ENCODE measurements around the gene MLXIP. TPM values are rescaled to one million over a fixed set of nuclear protein-coding genes. Genes with fewer than 3 reads are reported as not detected.

MLXIP gene
- total RNA-seq, 4 donors from 2014 or later: 99.5 to 302 (median 151) TPM

DNA sequence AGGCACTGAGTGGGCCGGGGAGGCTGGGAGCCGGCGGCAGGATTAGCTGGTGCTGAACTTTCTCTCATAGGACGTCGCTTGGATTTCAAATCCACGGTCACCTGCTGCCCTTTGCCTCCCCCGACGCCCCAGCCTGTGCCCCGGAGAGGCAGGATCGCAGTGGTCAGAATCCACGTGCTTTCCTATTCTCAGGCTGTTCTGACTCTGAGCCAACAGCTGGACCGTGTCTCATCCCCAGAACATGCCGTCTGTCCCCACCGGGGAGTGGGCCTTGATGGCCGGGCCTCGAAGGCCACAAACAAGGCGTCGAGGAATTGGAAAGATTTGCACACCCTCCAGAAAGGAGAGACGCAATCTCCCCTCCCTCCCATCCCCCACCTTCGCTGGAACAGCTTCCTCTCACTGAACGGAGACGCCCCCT lies 18.5 kb upstream of the MLXIP start:
- no peaks in the 10 kb centered on the region for H3K36me3 ChIP-seq
- intact Hi-C loops (cut with DNase I; ENCODE audit: low total_unique reads) (no loop called here), in situ Hi-C loops (cut with MboI; ENCODE audit: low pct_ligation_motif_present in 1 of 4, low pct_unique_long_range_greater_than_20kb in 1 of 4, low sequenced_read_pairs in 3 of 4) (no loop called here)
- H3K4me3 ChIP-seq: no peak overlapping the region
- TF ChIP-seq POLR2AphosphoS5 (IDR thresholded peaks at IDR 0.05): no peak
- TF ChIP-seq, protein P1, sequence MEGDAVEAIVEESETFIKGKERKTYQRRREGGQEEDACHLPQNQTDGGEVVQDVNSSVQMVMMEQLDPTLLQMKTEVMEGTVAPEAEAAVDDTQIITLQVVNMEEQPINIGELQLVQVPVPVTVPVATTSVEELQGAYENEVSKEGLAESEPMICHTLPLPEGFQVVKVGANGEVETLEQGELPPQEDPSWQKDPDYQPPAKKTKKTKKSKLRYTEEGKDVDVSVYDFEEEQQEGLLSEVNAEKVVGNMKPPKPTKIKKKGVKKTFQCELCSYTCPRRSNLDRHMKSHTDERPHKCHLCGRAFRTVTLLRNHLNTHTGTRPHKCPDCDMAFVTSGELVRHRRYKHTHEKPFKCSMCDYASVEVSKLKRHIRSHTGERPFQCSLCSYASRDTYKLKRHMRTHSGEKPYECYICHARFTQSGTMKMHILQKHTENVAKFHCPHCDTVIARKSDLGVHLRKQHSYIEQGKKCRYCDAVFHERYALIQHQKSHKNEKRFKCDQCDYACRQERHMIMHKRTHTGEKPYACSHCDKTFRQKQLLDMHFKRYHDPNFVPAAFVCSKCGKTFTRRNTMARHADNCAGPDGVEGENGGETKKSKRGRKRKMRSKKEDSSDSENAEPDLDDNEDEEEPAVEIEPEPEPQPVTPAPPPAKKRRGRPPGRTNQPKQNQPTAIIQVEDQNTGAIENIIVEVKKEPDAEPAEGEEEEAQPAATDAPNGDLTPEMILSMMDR (IDR thresholded peaks at IDR 0.05): no peak
- TF ChIP-seq EP300 (IDR thresholded peaks at IDR 0.05; ENCODE audit: low read depth): no peak
- TF ChIP-seq POLR2A (IDR thresholded peaks at IDR 0.05): no peak
- WGBS, 2 donors (ENCODE audit: low coverage in 1 of 2): 63 to 68% methylated on average over 10 to 22 of the region's 22 CpGs
- DNase-seq: no peak
- H3K9me3 ChIP-seq: no peaks in the 10 kb centered on the region
- no peaks in the 10 kb centered on the region for H3K27me3 ChIP-seq
- peak overlapping the region; percentile 67 to 92 (median 88) for H3K27ac ChIP-seq
- peaks cover 33 to 57% (median 46%) of the 10 kb centered on the region in 4 donors for H3K4me1 ChIP-seq

DNA sequence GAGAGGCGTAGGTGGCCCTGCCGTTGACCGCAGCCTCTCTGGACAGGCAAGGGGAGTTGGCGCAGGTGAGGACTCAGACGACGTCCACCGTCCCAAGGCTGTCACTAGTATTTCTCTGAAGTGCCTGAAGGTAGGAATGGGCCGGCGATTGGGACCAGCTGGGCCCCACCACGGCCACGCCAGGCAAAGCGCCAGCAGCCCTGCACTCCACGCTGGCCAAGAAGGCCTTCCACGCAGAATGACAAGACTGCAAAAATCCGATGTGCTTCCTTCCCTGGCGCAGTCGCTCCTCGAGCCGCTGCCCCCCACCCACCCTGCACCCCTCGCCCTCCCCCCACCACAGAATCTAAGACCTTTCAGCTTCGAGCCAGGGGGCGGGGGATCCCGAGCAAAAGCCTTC lies 17.3 kb upstream of the MLXIP start:
- 93 to 97% methylated on average over 8 to 12 of the region's 23 CpGs for WGBS, 2 donors (ENCODE audit: low coverage in 1 of 2)
- Histone ChIP-seq H3K27ac (peak overlapping the region; percentile 87 to 92 (median 90)), H3K27me3 (no peaks in the 10 kb centered on the region), H3K36me3 (no peaks in the 10 kb centered on the region), H3K4me3 (no peak overlapping the region), H3K4me1 (peaks cover 37 to 65% (median 47%) of the 10 kb centered on the region in 4 donors), H3K9me3 (no peaks in the 10 kb centered on the region)
- in situ Hi-C loops (cut with MboI; ENCODE audit: low pct_ligation_motif_present in 1 of 4, low pct_unique_long_range_greater_than_20kb in 1 of 4, low sequenced_read_pairs in 3 of 4) (no loop called here), intact Hi-C loops (cut with DNase I; ENCODE audit: low total_unique reads) (no loop called here)
- no peak for DNase-seq
- TF ChIP-seq EP300 (IDR thresholded peaks at IDR 0.05; ENCODE audit: low read depth) (no peak), POLR2A (IDR thresholded peaks at IDR 0.05) (no peak), POLR2AphosphoS5 (IDR thresholded peaks at IDR 0.05) (no peak)
- TF ChIP-seq, protein P1 (IDR thresholded peaks at IDR 0.05): no peak

- TF ChIP-seq POLR2A (IDR thresholded peaks at IDR 0.05) (peak; percentile 21), EP300 (IDR thresholded peaks at IDR 0.05; ENCODE audit: low read depth) (peak; percentile 71), POLR2AphosphoS5 (IDR thresholded peaks at IDR 0.05) (peak; percentile 71 to 76 (median 73))
- TF ChIP-seq, protein P1 (IDR thresholded peaks at IDR 0.05): no peak
- H3K27me3 ChIP-seq: no peaks in the 10 kb centered on the region
- no peaks in the 10 kb centered on the region for H3K36me3 ChIP-seq
- H3K9me3 ChIP-seq: no peaks in the 10 kb centered on the region
- peak overlapping the region in 1 of 4 donors; percentile 15 for H3K4me3 ChIP-seq
- H3K27ac ChIP-seq: peak overlapping the region; percentile 87 to 92 (median 90)
- H3K4me1 ChIP-seq: peaks cover 40 to 82% (median 60%) of the 10 kb centered on the region in 4 donors
- peak; percentile 71 for DNase-seq
- intact Hi-C loops (cut with DNase I; ENCODE audit: low total_unique reads): no loop called here
- 12 to 22% methylated on average over 9 to 19 of the region's 19 CpGs for WGBS, 2 donors (ENCODE audit: low coverage in 1 of 2)
- in situ Hi-C loops (cut with MboI; ENCODE audit: low pct_ligation_motif_present in 1 of 4, low pct_unique_long_range_greater_than_20kb in 1 of 4, low sequenced_read_pairs in 3 of 4): no loop called here
Measured at GRCh38 chr12:122062832-122063693, 15.5 kb upstream of the MLXIP start.

- Histone ChIP-seq H3K27me3 (no peaks in the 10 kb centered on the region), H3K9me3 (no peaks in the 10 kb centered on the region), H3K27ac (peak overlapping the region; percentile 87 to 92 (median 90)), H3K36me3 (no peaks in the 10 kb centered on the region), H3K4me3 (peak overlapping the region in 1 of 4 donors; percentile 15), H3K4me1 (peaks cover 38 to 83% (median 64%) of the 10 kb centered on the region in 4 donors)
- TF ChIP-seq POLR2A (IDR thresholded peaks at IDR 0.05) (no peak), EP300 (IDR thresholded peaks at IDR 0.05; ENCODE audit: low read depth) (no peak), POLR2AphosphoS5 (IDR thresholded peaks at IDR 0.05) (no peak)
- TF ChIP-seq, protein P1 (IDR thresholded peaks at IDR 0.05): no peak
- no peak for DNase-seq
- in situ Hi-C loops (cut with MboI; ENCODE audit: low pct_ligation_motif_present in 1 of 4, low pct_unique_long_range_greater_than_20kb in 1 of 4, low sequenced_read_pairs in 3 of 4): no loop called here
- 59% methylated on average over 6 of the region's 6 CpGs; no CpG with 5 or more reads in 1 of the 2 donors for WGBS, 2 donors (ENCODE audit: low coverage in 1 of 2)
- intact Hi-C loops (cut with DNase I; ENCODE audit: low total_unique reads): no loop called here
Measured at GRCh38 chr12:122063694-122064024, 14.9 kb upstream of the MLXIP start.

All from transverse colon (tissue), 4 donors.